Erythroblast (primary cell): ENCODE data around the gene APH1B.

Experiments
- GATA1 ChIP-seq: IDR thresholded peaks from 2 replicates; pipeline ENCODE4 v1.6.1; 2011; ENCODE audit warnings: low read depth, mild to moderate bottlenecking, control low read depth, low read length, moderate library complexity
- POLR2A ChIP-seq: IDR thresholded peaks from 2 replicates; pipeline ENCODE4 v1.6.1; 2011; ENCODE audit warnings: mild to moderate bottlenecking, low read length

- no peak for TF ChIP-seq POLR2A
- no peak for TF ChIP-seq GATA1
Measured at GRCh38 chr15:63313825-63314224, 36.4 kb downstream of the APH1B start.
